Cortex of kidney (tissue), 1 donor: ENCODE data around the gene BCL7C.

Experiments used
- DNase-seq: peaks from one replicate; lab custom pipeline; 2025; lab: John Stamatoyannopoulos, UW

Gene BCL7C

DNA sequence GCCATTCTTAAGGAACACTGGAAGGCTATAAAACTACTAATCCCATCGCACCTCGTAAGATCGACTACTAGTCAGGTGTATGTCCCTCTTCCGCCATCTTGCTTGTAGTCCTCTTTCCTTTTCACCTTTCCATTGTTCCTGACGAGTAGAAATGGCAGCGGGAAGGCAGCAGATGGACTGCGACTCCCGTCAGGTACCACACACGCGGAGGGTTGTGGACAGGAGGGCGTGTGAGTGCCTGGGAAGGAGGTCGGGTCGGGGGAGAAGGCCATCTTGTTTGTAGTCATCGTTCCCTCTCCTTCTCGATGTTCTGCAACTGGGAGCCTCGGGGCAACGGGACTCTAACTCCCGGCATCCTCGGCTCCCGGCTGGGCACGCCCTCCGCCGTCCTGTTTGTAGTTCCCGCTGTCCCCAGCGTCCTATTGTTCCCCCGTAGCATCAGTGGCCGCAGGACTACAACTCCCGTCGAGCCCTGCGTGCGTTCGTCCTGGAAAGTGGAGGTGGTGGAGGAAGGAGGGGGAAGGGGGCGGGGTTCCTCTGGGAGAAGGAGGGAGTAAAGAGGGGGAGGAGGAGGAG is 29.2 kb upstream of the BCL7C start:
- DNase-seq = peak; percentile 72

DNA sequence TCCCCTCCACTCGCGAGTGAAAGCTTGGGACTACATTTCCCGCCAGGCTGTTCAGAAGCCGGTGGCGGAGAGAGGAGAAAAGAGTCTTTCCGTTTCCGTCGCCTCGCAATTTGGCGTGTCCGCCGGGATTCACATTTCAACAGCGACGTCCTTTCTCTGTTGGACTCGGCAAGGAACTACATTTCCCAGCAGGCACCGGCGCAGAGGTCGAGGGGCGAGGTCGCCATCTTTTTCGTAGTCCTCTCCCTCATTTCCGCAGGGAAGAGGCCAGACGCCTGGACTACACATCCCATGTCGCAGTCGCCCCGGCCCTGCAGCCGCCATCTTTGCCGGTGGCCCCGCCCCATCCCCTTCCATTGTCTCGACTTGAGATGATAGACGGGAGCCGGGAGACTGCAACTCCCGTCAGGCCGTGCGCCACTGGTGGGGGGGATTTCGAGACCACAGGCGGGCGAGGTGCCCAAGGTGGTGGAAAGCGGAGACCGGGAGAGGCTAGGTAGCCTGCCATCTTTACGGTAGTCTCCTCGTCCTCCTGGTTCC is 28.6 kb upstream of the BCL7C start:
- DNase-seq = peak; percentile 77

- DNase-seq = no peak
Measured at GRCh38 chr16:30921748-30922419, 28.0 kb upstream of the BCL7C start.

GRCh38 chr16:30921459-30921747 is 27.5 kb upstream of the BCL7C start:
- no peak for DNase-seq

DNA sequence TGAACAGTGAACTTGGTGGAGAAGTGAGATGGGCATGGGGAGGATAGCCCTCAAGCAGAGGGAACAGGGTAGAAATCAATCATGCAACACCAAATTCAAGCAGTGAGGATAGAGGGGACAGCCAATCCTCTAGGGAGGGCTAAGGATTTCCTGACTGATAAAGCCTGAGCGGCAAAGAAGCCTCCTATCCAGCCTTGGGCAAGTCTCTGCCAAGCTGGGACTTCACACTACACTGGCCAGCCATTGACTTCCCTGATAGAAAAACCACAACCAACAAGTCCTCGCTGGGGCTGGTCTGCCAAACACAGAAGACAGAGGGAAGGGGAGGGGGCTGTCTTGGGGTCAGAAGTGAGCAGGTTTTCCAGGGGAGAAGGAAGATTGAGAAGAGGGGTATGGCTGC is 27.0 kb upstream of the BCL7C start:
- no peak for DNase-seq

GRCh38 chr16:30918614-30919013 is 24.7 kb upstream of the BCL7C start:
- no peak for DNase-seq

- no peak for DNase-seq
Measured at GRCh38 chr16:30914830-30915229, 21.0 kb upstream of the BCL7C start.

DNA sequence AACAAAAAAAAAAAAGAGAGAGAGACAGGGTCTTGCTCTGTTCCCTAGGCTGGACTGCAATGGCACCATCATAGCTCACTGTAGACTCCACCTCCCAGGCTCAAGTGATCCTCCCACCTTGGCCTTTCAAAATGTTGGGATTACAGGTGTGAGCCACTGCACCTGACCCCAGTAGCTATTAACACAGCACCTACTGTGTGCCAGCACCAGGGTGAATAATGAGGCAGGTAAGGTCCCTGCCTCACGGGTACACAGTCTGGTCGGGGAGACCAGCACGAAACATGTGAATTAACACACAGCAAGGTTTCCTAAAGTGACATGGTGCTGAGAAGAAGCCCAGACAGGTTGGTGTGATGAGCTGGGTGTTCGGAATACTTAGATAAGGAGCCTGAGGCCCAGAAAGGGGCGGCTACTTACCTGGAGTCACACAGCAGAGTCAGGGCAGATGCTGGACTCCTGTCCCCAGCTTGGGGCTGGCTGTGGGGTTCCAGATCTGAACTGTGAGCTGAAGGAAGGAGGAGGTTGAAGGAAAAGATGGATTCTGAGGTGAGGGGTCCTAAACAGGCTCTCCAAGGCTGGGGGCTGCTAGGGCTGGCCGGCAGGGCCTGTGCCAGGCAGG is 19.0 kb upstream of the BCL7C start:
- no peak for DNase-seq

GRCh38 chr16:30910427-30911029 is 16.7 kb upstream of the BCL7C start:
- DNase-seq = no peak

DNA sequence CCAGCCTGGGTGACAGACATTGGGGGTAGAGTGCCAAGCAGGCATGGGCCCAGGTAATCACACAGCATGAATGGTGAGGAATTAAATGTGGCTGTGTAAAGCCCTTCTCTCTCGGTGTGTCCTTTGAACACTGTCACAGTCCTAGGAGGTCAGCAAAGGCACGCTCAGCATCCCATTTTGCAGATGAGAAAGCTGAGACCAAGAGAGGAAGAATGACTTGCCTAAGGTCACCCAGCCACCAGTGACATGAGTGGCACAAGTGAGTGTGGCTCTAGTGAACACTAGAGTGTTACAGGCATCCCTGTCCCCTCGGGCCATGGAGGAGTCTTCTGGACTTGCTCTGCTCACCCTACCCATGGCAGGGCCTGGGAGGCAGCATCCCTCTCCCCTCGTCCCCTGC is 13.2 kb upstream of the BCL7C start:
- no peak for DNase-seq

GRCh38 chr16:30904114-30904780 is 10.4 kb upstream of the BCL7C start:
- no peak for DNase-seq

- no peak for DNase-seq
Measured at GRCh38 chr16:30903596-30903995, 9.7 kb upstream of the BCL7C start.

DNA sequence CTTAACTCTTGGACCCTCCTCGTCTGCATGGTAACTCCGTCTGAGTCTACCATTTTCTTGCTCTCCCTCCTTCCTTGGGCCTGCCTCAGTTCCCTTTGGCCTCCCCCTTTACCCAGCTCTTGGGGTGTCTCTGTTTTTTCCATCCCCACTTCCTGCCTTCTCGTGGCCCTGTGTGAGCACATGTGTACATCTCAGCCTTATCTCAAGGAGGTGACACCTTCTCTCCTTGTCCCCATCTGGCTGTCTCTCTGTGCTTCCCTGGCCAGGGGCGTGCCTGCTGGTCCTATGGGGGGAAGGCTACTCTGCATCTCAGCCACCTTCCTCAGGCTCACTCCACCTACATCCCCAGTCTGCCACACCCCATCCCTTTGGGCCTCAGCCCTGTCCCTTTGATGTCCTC is 9.1 kb upstream of the BCL7C start:
- no peak for DNase-seq

GRCh38 chr16:30902029-30902972 is 8.4 kb upstream of the BCL7C start:
- no peak for DNase-seq

GRCh38 chr16:30901201-30902028 is 7.5 kb upstream of the BCL7C start:
- DNase-seq = no peak

DNA sequence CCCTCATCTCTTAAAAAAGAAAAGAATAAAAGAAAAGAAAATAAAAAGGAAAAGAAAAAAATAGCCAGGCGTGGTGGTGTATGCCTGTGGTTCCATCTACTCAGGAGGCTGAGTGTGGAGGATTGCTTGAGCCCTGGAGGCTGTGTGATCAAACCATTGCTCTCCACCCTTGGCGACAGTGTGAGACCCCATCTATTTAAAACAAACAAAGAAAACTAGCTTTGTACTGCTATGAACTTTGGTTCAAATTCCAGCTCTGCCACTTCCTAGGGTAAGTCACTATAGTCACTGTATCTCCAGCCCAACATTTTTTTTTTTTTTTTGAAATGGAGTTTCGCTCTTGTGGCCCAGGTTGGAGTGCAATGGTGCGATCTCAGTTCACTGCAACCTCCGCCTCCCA is 6.7 kb upstream of the BCL7C start:
- no peak for DNase-seq

GRCh38 chr16:30899794-30900193 is 5.9 kb upstream of the BCL7C start:
- DNase-seq = no peak

- DNase-seq = peak; percentile 51
Measured at GRCh38 chr16:30896889-30897733, 3.2 kb upstream of the BCL7C start.

DNA sequence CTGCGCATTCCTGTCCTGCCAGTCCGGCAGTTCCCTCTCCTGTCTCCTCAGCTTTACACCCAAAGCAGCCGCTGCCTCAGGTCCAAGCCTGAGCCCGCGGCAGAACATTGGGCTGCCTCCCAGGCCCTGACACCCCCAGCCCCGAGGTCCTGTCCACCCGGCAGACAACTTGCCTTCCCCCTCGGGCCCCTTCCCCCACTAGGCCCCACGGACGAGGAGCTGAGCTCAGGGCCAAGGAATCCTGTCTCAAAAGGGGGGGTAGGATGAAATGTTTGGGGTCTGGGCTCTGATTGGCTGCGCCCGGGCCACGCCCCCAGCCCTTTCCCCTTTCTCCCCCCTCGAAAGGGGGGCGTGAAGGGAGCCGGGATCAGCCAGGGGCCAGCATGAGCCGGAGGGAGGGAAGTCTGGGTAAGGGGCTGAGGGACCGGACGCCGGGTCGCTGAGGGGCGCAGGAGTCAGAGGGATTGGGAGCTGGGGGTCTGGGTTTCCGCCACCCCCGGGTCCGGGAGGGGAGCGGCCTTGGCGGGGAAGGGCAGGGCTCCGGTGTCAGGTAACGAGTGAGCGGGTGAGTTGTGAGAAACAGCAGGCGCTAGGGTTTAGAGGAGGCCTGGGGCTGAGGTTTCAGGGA is 2.5 kb upstream of the BCL7C start, which contains the start of gene CTF1:
CTF1 (plus strand) TSS at position 354 of the 628 bp plus-strand sequence; CDS start at position 384, 30 bp downstream.
- peak; percentile 34 for DNase-seq
